ENCODE measurements around the gene IL12RB2. TPM values are rescaled to one million over a fixed set of nuclear protein-coding genes. Genes with fewer than 3 reads are reported as not detected.
"Not testable (repeated sequence)": the region's sequence is repeated elsewhere in the genome, so short reads cannot be mapped to it uniquely, and the experiment has no call there.

Gene IL12RB2
- total and polyA plus RNA-seq, 2 donors (not counting 1 experiment from before 2014, with no cell fraction given): 0.01 TPM; not detected in 1

DNA sequence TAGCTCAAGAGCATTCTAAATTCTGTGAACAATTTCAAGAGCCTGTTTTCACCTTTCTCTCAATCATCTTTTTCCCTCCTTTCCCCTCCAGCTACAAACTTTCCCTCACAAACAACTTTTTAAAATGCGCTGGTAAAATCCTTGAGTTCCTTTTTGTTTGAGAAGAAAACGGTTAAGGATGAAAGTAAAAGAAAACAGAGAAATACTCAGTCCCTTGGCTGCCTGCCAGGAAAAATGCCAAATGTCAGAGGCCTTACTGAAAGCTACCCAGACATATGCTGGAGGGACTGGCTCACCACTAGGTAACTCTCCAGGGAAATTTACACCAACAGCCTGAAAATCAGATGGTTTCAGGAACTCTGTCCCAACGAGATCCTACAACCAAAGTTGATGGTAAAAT is 133.5 kb downstream of the IL12RB2 start:
- Histone ChIP-seq H3K27me3 (ENCODE audit: control insufficient read depth, insufficient read depth, low read length) (no peaks in the 10 kb centered on the region), H3K27ac (ENCODE audit: insufficient read depth, low read length) (no peak overlapping the region), H2AFZ (ENCODE audit: low read length) (no peak overlapping the region), H3K79me2 (ENCODE audit: control insufficient read depth, insufficient read depth, low read length) (no peaks in the 10 kb centered on the region), H3K36me3 (ENCODE audit: control insufficient read depth, insufficient read depth, low read length) (no peaks in the 10 kb centered on the region), H3K9ac (ENCODE audit: insufficient read depth, low read length) (no peak overlapping the region), H3K9me3 (ENCODE audit: control insufficient read depth, insufficient read depth, low read depth, low read length) (no peaks in the 10 kb centered on the region), H3K4me2 (ENCODE audit: extremely low read depth, insufficient read depth, low read length) (peak overlapping the region; percentile 4), H3K4me3 (replicated peaks in 1 of 4; ENCODE audit: control extremely low read depth in 1 of 4, insufficient read depth in 1 of 4, low read depth in 3 of 4, low read length in 4 of 4) (no peak overlapping the region), H4K20me1 (ENCODE audit: control insufficient read depth, extremely low read depth, insufficient read depth, low read length) (no peaks in the 10 kb centered on the region), H3K4me1 (ENCODE audit: control insufficient read depth, extremely low read depth, insufficient read depth, low read length) (peaks cover 2% of the 10 kb centered on the region)
- peak; percentile 59 to 73 for DNase-seq (ENCODE audit: low read depth in 2 of 2)
- TF ChIP-seq EZH2 (IDR thresholded peaks at IDR 0.05; ENCODE audit: low read length, missing control alignments): no peak
- TF ChIP-seq, protein P1, sequence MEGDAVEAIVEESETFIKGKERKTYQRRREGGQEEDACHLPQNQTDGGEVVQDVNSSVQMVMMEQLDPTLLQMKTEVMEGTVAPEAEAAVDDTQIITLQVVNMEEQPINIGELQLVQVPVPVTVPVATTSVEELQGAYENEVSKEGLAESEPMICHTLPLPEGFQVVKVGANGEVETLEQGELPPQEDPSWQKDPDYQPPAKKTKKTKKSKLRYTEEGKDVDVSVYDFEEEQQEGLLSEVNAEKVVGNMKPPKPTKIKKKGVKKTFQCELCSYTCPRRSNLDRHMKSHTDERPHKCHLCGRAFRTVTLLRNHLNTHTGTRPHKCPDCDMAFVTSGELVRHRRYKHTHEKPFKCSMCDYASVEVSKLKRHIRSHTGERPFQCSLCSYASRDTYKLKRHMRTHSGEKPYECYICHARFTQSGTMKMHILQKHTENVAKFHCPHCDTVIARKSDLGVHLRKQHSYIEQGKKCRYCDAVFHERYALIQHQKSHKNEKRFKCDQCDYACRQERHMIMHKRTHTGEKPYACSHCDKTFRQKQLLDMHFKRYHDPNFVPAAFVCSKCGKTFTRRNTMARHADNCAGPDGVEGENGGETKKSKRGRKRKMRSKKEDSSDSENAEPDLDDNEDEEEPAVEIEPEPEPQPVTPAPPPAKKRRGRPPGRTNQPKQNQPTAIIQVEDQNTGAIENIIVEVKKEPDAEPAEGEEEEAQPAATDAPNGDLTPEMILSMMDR (conservative IDR thresholded peaks at IDR 0.05 in 1 of 2, IDR thresholded peaks at IDR 0.05 in 1 of 2; ENCODE audit: low read depth in 1 of 2, low read length in 2 of 2): no peak

DNA sequence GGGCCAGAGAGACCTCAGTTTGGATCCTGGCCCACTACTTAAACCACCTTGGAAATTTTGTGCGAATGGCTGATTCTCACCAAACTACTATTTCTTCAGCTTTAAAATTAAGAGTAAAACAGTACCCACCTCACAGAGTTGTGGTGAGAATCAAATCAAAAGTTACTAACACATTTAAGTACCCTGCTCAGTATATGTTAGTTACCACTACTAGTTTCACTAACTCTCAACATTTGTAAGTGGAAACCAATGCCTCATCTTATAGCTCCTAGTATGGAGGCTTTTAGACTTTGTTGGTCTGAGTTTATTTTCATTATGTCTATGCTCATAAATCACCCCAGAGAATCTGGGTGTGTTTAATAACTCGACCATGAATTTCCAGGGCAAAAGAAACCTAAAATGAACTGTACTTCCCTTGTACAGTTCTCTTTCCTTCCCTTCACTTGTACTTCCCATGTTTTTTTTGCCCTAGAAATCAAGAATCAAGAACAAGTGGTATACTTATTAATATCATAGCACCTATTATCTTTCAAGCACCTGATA is 134.1 kb downstream of the IL12RB2 start:
- H3K4me2 ChIP-seq (ENCODE audit: extremely low read depth, insufficient read depth, low read length): no peak overlapping the region
- H3K9ac ChIP-seq (ENCODE audit: insufficient read depth, low read length): no peak overlapping the region
- H4K20me1 ChIP-seq (ENCODE audit: control insufficient read depth, extremely low read depth, insufficient read depth, low read length): no peaks in the 10 kb centered on the region
- DNase-seq (ENCODE audit: low read depth in 2 of 2): no peak
- no peaks in the 10 kb centered on the region for H3K27me3 ChIP-seq (ENCODE audit: control insufficient read depth, insufficient read depth, low read length)
- H3K4me1 ChIP-seq (ENCODE audit: control insufficient read depth, extremely low read depth, insufficient read depth, low read length): peaks cover 2% of the 10 kb centered on the region
- H3K4me3 ChIP-seq (replicated peaks in 1 of 4; ENCODE audit: control extremely low read depth in 1 of 4, insufficient read depth in 1 of 4, low read depth in 3 of 4, low read length in 4 of 4): no peak overlapping the region
- no peak overlapping the region for H2AFZ ChIP-seq (ENCODE audit: low read length)
- no peaks in the 10 kb centered on the region for H3K9me3 ChIP-seq (ENCODE audit: control insufficient read depth, insufficient read depth, low read depth, low read length)
- H3K79me2 ChIP-seq (ENCODE audit: control insufficient read depth, insufficient read depth, low read length): no peaks in the 10 kb centered on the region
- no peak overlapping the region for H3K27ac ChIP-seq (ENCODE audit: insufficient read depth, low read length)
- TF ChIP-seq, protein P1 (conservative IDR thresholded peaks at IDR 0.05 in 1 of 2, IDR thresholded peaks at IDR 0.05 in 1 of 2; ENCODE audit: low read depth in 1 of 2, low read length in 2 of 2): no peak
- no peak for TF ChIP-seq EZH2 (IDR thresholded peaks at IDR 0.05; ENCODE audit: low read length, missing control alignments)
- no peaks in the 10 kb centered on the region for H3K36me3 ChIP-seq (ENCODE audit: control insufficient read depth, insufficient read depth, low read length)

DNA sequence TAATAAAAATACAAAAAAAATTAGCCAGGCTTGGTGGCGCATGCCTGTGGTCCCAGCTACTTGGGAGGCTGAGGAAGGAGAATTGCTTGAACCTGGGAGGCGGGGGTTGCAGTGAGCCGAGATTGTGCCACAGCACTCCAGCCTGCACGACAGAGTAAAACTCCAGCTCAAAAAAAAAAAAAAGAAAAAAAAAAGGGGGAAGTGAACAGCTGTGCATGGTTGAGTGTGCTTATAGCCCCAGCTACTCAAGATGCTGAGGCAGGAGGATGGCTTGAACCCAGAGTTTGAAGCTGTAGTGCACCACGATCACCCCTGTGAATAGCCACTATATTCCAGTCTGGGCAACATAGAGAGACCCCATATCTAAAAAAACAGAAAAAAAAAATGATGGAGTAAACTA is 138.3 kb downstream of the IL12RB2 start:
- H2AFZ ChIP-seq (ENCODE audit: low read length); DNase-seq (ENCODE audit: low read depth in 2 of 2); H3K27me3 ChIP-seq (ENCODE audit: control insufficient read depth, insufficient read depth, low read length); H3K36me3 ChIP-seq (ENCODE audit: control insufficient read depth, insufficient read depth, low read length); H3K4me3 ChIP-seq (replicated peaks in 1 of 4; ENCODE audit: control extremely low read depth in 1 of 4, insufficient read depth in 1 of 4, low read depth in 3 of 4, low read length in 4 of 4); H3K4me1 ChIP-seq (ENCODE audit: control insufficient read depth, extremely low read depth, insufficient read depth, low read length); H3K79me2 ChIP-seq (ENCODE audit: control insufficient read depth, insufficient read depth, low read length); H3K4me2 ChIP-seq (ENCODE audit: extremely low read depth, insufficient read depth, low read length); H3K9ac ChIP-seq (ENCODE audit: insufficient read depth, low read length); H4K20me1 ChIP-seq (ENCODE audit: control insufficient read depth, extremely low read depth, insufficient read depth, low read length); H3K9me3 ChIP-seq (ENCODE audit: control insufficient read depth, insufficient read depth, low read depth, low read length); H3K27ac ChIP-seq (ENCODE audit: insufficient read depth, low read length): not testable (repeated sequence)

Other genes starting within 250 kb of the IL12RB2 start
- not detected in 2 replicates for gene C1orf141, start 172.9 kb upstream of the IL12RB2 start, total RNA-seq
- not detected in 2 replicates for gene C1orf141, start 172.9 kb upstream of the IL12RB2 start, polyA plus RNA-seq
- not detected in 2 replicates for gene IL23R, start 141.4 kb upstream of the IL12RB2 start, total RNA-seq
- gene IL23R, start 141.4 kb upstream of the IL12RB2 start, polyA plus RNA-seq: not detected in 2 replicates
- 128 TPM in 2 replicates for gene SERBP1, start 122.5 kb downstream of the IL12RB2 start, total RNA-seq
- gene SERBP1, start 122.5 kb downstream of the IL12RB2 start, polyA plus RNA-seq: 273 and 331 TPM in 2 replicates